SK-N-SH (cell line): ENCODE data around the gene XRRA1. TPM values are rescaled to one million over a fixed set of nuclear protein-coding genes. Genes with fewer than 3 reads are reported as not detected.
A peak's percentile ranks its signal among the peaks of the same experiment; 100 is the strongest.

Experiments used
- CTCF ChIA-PET: fragments of 300-600, 350-600 bp; formaldehyde crosslinking; extraction: SDS; loops from one replicate; lab custom pipeline; 2021; lab: Yijun Ruan, JAX
- POLR2A ChIA-PET: fragments of 350-600 bp; sonication (Branson Sonifier 250); formaldehyde crosslinking; extraction: SDS; loops from one replicate; lab custom pipeline; 2020; ENCODE audit warnings: antibody characterized with exemption, inconsistent platforms; lab: Yijun Ruan, JAX
- DNase-seq: peaks from one replicate; pipeline ENCODE4 v3.0.0; 2012
- H2AFZ ChIP-seq: fragments of 200-600 bp; sonication (generic); 2 replicates; pipeline ENCODE4 v1.8.1; 2016; ENCODE audit warnings: antibody characterized with exemption, mild to moderate bottlenecking, low read depth
- H3F3A ChIP-seq: fragments of 200-600 bp; sonication (generic); replicated peaks from 2 replicates; pipeline ENCODE3; 2016; ENCODE audit warnings: antibody characterized with exemption, mild to moderate bottlenecking; ENCODE audit not compliant: insufficient read depth
- H3K27ac ChIP-seq, 2 experiments: fragments of 200-500 bp in 1 of 2; fragments of 200-600 bp in 1 of 2; sonication (Bioruptor generic) in 1 of 2; sonication (generic), shearing (Covaris generic) in 1 of 2; 2 replicates each; pipeline versions ENCODE4 v1.5.1 to v1.6.1; 2014 to 2016; ENCODE audit warnings: low read depth in 2 of 2, inconsistent platforms in 1 of 2, low read length in 1 of 2, mild to moderate bottlenecking in 1 of 2, mixed read lengths in 1 of 2
- H3K27me3 ChIP-seq: fragments of 200-600 bp; sonication (generic), shearing (Covaris generic); 2 replicates; pipeline ENCODE4 v1.6.1; 2016; ENCODE audit warnings: mixed run types; ENCODE audit not compliant: insufficient read depth
- H3K36me3 ChIP-seq, 2 experiments: fragments of 200-500 bp in 1 of 2; fragments of 200-600 bp in 1 of 2; sonication (Bioruptor generic) in 1 of 2; sonication (generic) in 1 of 2; replicated peaks in 1 of 2; 2 replicates each; pipeline versions ENCODE3 to v1.5.1; 2014 to 2016; ENCODE audit warnings: low read length in 1 of 2, mild to moderate bottlenecking in 1 of 2; ENCODE audit not compliant: insufficient read depth in 2 of 2, control insufficient read depth in 1 of 2
- H3K4me1 ChIP-seq, 2 experiments: fragments of 200-500 bp in 1 of 2; fragments of 200-600 bp in 1 of 2; sonication (Bioruptor generic) in 1 of 2; sonication (generic), shearing (Covaris generic) in 1 of 2; 2 replicates each; pipeline versions ENCODE4 v1.5.1 to v1.6.1; 2014 to 2016; ENCODE audit warnings: low read depth in 1 of 2, low read length in 1 of 2, mixed run types in 1 of 2; ENCODE audit not compliant: insufficient read depth in 2 of 2, control insufficient read depth in 1 of 2
- H3K4me2 ChIP-seq: fragments of 200-600 bp; sonication (generic), shearing (Covaris generic); 2 replicates; pipeline ENCODE4 v1.6.1; 2017; ENCODE audit warnings: mixed run types
- H3K4me3 ChIP-seq, 2 experiments: fragments of 200-500 bp in 1 of 2; fragments of 200-600 bp in 1 of 2; sonication (Bioruptor generic) in 1 of 2; sonication (generic), shearing (Covaris generic) in 1 of 2; 2 replicates each; pipeline versions ENCODE4 v1.5.1 to v1.8.1; 2014 to 2016; ENCODE audit warnings: low read depth in 2 of 2, inconsistent platforms in 1 of 2, low read length in 1 of 2, mild to moderate bottlenecking in 1 of 2, mixed read lengths in 1 of 2, moderate library complexity in 1 of 2
- H3K79me2 ChIP-seq: fragments of 200-600 bp; sonication (generic); 2 replicates; pipeline ENCODE4 v1.8.1; 2017; ENCODE audit warnings: mild to moderate bottlenecking; ENCODE audit not compliant: insufficient read depth
- H3K9ac ChIP-seq: fragments of 200-600 bp; sonication (generic); 2 replicates; pipeline ENCODE4 v1.6.1; 2017; ENCODE audit warnings: mixed run types
- H3K9me2 ChIP-seq: fragments of 200-600 bp; sonication (generic); 2 replicates; pipeline ENCODE4 v1.6.1; 2017; ENCODE audit warnings: mixed run types
- H3K9me3 ChIP-seq: fragments of 200-600 bp; sonication (generic); 2 replicates; pipeline ENCODE4 v1.6.1; 2017; ENCODE audit warnings: mixed run types, mild to moderate bottlenecking, moderate library complexity
- H4K20me1 ChIP-seq: fragments of 200-600 bp; sonication (generic); 2 replicates; pipeline ENCODE4 v1.6.1; 2017; ENCODE audit warnings: mild to moderate bottlenecking, mixed run types; ENCODE audit not compliant: insufficient read depth
- CHD2 ChIP-seq: fragments of 150-350 bp; IDR thresholded peaks from 2 replicates; pipeline ENCODE4 v1.6.1; 2018; ENCODE audit warnings: low read length; ENCODE audit not compliant: partially characterized antibody
- CTCF ChIP-seq: fragments of 200-600 bp; sonication (generic); IDR thresholded peaks from 2 replicates; pipeline ENCODE4 v1.6.1; 2017; ENCODE audit warnings: antibody characterized with exemption, mild to moderate bottlenecking, moderate library complexity
- ELF1 ChIP-seq: IDR thresholded peaks from 2 replicates; pipeline ENCODE4 v1.4.0; 2012
- FOSL2 ChIP-seq: IDR thresholded peaks from 2 replicates; pipeline ENCODE4 v1.4.0; 2012; ENCODE audit warnings: low read depth, mild to moderate bottlenecking, moderate library complexity, borderline replicate concordance
- JUND ChIP-seq: IDR thresholded peaks from 2 replicates; pipeline ENCODE4 v1.4.0; 2012
- MAX ChIP-seq: IDR thresholded peaks from 2 replicates; pipeline ENCODE4 v1.4.0; 2012; ENCODE audit warnings: low read depth
- MXI1 ChIP-seq: IDR thresholded peaks from 2 replicates; pipeline ENCODE4 v1.6.1; 2012; ENCODE audit warnings: mild to moderate bottlenecking, low read depth, low read length, improper control_type of control experiment
- PBX3 ChIP-seq: IDR thresholded peaks from 2 replicates; pipeline ENCODE4; 2012
- RCOR1 ChIP-seq: fragments of 150-350 bp; IDR thresholded peaks from 2 replicates; pipeline ENCODE4 v1.6.1; 2017; ENCODE audit warnings: antibody characterized with exemption, low read length
- RFX5 ChIP-seq: IDR thresholded peaks from 2 replicates; pipeline ENCODE4 v1.6.1; 2012; ENCODE audit warnings: mild to moderate bottlenecking, improper control_type of control experiment, low read length
- RXRA ChIP-seq: IDR thresholded peaks from 2 replicates; pipeline ENCODE4 v1.4.0; 2012; ENCODE audit warnings: low read depth, mild to moderate bottlenecking, borderline replicate concordance
- SIN3A ChIP-seq: IDR thresholded peaks from 2 replicates; pipeline ENCODE4 v1.6.1; 2012; ENCODE audit warnings: low read depth, mild to moderate bottlenecking, low read length, moderate library complexity, borderline replicate concordance
- SMC3 ChIP-seq: IDR thresholded peaks from 2 replicates; pipeline ENCODE4 v1.6.1; 2012; ENCODE audit warnings: low read depth, low read length, improper control_type of control experiment
- TCF12 ChIP-seq: IDR thresholded peaks from 2 replicates; pipeline ENCODE4 v1.4.0; 2012
- USF1 ChIP-seq: IDR thresholded peaks from 2 replicates; pipeline ENCODE4 v1.4.0; 2012; ENCODE audit warnings: low read depth, borderline replicate concordance
- YY1 ChIP-seq: IDR thresholded peaks from 2 replicates; pipeline ENCODE4 v1.4.0; 2012; ENCODE audit warnings: low read depth, mild to moderate bottlenecking
- WGBS: methylation state at CpG from one replicate; pipeline ENCODE4 v1.1.6; 2017; ENCODE audit warnings: low lambda C conversion rate; 5-methylcytosine and 5-hydroxymethylcytosine counted together
- polyA plus RNA-seq, 3 experiments: library from polyadenylated mRNA; depleted of rRNA; stranded (reverse); fragments of >200 nt; gene quantifications; 2 replicates each; pipeline ENCODE4 v1.2.3, GENCODE V29; 2012

The XRRA1 gene
- polyA plus RNA-seq, 1 of the 3 experiments (the other 2 are of a cell fraction): 12.9 TPM

GRCh38 chr11:74849525-74850391, 99.1 kb downstream of the XRRA1 start:
- H3K79me2 ChIP-seq: no peaks in the 10 kb centered on the region
- ChIA-PET CTCF (interaction anchor here (1.4 kb wide), 1 partner anchor 392 kb away, joined by 4 read pairs; no protein-coding TSS in a partner anchor), POLR2A (no interaction called here)
- H3K27me3 ChIP-seq: no peaks in the 10 kb centered on the region
- no peak for DNase-seq
- H3K4me1 ChIP-seq: peaks cover 0 to 16% of the 10 kb centered on the region in 2 experiments; a peak in 1 of 4 replicates
- peaks cover 24% of the 10 kb centered on the region for H3F3A ChIP-seq
- H3K4me2 ChIP-seq: peak overlapping the region; percentile 37
- peak overlapping the region in 1 of 2 experiments; percentile 68; a peak in 2 of 4 replicates for H3K27ac ChIP-seq
- no peaks in the 10 kb centered on the region for H3K9me3 ChIP-seq
- no peak overlapping the region for H3K4me3 ChIP-seq
- 55% methylated on average over 7 of the region's 7 CpGs for WGBS
- peak; percentile 51; the same call in 1 of the 2 replicates for TF ChIP-seq TCF12
- TF ChIP-seq ELF1: no peak
- peak; percentile 13; the same call in 1 of the 2 replicates for TF ChIP-seq JUND
- peak; percentile 35; the same call in 1 of the 2 replicates for TF ChIP-seq FOSL2
- no peak overlapping the region for H2AFZ ChIP-seq
- H3K9ac ChIP-seq: peak overlapping the region; percentile 17; the same call in 1 of the 2 replicates
- no peaks in the 10 kb centered on the region for H3K9me2 ChIP-seq
- H3K36me3 ChIP-seq: peaks cover 49 to 62% of the 10 kb centered on the region in 2 experiments
- no peaks in the 10 kb centered on the region for H4K20me1 ChIP-seq

GRCh38 chr11:74847895-74848294, 101.0 kb downstream of the XRRA1 start:
- peaks cover 0 to 16% of the 10 kb centered on the region in 2 experiments; a peak in 1 of 4 replicates for H3K4me1 ChIP-seq
- no peaks in the 10 kb centered on the region for H4K20me1 ChIP-seq
- H3K9me3 ChIP-seq: no peaks in the 10 kb centered on the region
- H2AFZ ChIP-seq: no peak overlapping the region
- 89% methylated on average over 5 of the region's 6 CpGs for WGBS
- H3K27ac ChIP-seq: no peak overlapping the region
- H3K9ac ChIP-seq: no peak overlapping the region
- peaks cover 24% of the 10 kb centered on the region for H3F3A ChIP-seq
- POLR2A ChIA-PET: no interaction called here
- no peak overlapping the region for H3K4me3 ChIP-seq
- CTCF ChIA-PET: interaction anchor here (1.0 kb wide), 1 partner anchor 145 kb away, joined by 3 read pairs; no protein-coding TSS in a partner anchor
- TF ChIP-seq RCOR1: no peak
- no peak for TF ChIP-seq RFX5
- no peak for TF ChIP-seq SMC3
- TF ChIP-seq PBX3: no peak
- no peak for TF ChIP-seq SIN3A
- no peak for TF ChIP-seq CHD2
- TF ChIP-seq CTCF: no peak
- TF ChIP-seq MAX: no peak
- no peak for TF ChIP-seq MXI1
- TF ChIP-seq YY1: no peak
- TF ChIP-seq FOSL2: no peak
- TF ChIP-seq USF1: no peak
- TF ChIP-seq RXRA: no peak
- no peak for TF ChIP-seq JUND
- peaks cover 40 to 75% of the 10 kb centered on the region in 2 experiments for H3K36me3 ChIP-seq
- no peak overlapping the region for H3K4me2 ChIP-seq
- no peaks in the 10 kb centered on the region for H3K27me3 ChIP-seq
- no peaks in the 10 kb centered on the region for H3K79me2 ChIP-seq
- no peaks in the 10 kb centered on the region for H3K9me2 ChIP-seq
- no peak for DNase-seq
